ENCODE data around the gene ABCC4. TPM values are rescaled to one million over a fixed set of nuclear protein-coding genes. Genes with fewer than 3 reads are reported as not detected.

Gene ABCC4
- total RNA-seq, 4 donors from 2014 or later: 2.5 to 12.6 (median 6.0) TPM

DNA sequence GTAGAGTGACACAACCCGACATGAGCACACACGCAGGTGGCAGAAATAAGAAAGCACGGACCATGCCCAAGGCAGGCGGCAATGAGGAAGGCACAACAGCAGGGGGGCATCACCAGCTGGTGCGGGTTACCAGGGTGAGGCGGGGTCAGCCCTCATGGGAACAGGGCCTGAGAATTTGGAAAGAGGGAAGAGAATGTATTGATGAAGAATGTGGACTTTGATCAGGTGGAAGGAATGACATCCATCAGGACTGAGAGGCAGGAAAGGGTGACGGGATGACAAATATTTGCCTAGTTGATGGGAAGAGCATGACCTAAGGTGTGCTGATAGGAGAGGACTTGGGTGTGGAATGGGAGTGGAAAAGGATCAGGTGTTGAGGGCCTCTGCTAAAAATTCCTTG is 177.5 kb downstream of the ABCC4 start:
- peaks cover 3 to 34% (median 7%) of the 10 kb centered on the region in 3 donors for H3K4me1 ChIP-seq
- H3K4me3 ChIP-seq: no peak overlapping the region
- no peaks in the 10 kb centered on the region for H3K27me3 ChIP-seq
- TF ChIP-seq, protein P1, sequence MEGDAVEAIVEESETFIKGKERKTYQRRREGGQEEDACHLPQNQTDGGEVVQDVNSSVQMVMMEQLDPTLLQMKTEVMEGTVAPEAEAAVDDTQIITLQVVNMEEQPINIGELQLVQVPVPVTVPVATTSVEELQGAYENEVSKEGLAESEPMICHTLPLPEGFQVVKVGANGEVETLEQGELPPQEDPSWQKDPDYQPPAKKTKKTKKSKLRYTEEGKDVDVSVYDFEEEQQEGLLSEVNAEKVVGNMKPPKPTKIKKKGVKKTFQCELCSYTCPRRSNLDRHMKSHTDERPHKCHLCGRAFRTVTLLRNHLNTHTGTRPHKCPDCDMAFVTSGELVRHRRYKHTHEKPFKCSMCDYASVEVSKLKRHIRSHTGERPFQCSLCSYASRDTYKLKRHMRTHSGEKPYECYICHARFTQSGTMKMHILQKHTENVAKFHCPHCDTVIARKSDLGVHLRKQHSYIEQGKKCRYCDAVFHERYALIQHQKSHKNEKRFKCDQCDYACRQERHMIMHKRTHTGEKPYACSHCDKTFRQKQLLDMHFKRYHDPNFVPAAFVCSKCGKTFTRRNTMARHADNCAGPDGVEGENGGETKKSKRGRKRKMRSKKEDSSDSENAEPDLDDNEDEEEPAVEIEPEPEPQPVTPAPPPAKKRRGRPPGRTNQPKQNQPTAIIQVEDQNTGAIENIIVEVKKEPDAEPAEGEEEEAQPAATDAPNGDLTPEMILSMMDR (IDR thresholded peaks at IDR 0.05): no peak
- no peak for TF ChIP-seq POLR2A (IDR thresholded peaks at IDR 0.05)
- H3K27ac ChIP-seq: no peak overlapping the region
- WGBS, 2 donors: 79 to 87% methylated on average over 6 to 7 of the region's 7 CpGs
- no peaks in the 10 kb centered on the region for H3K9me3 ChIP-seq
- no peak for DNase-seq
- intact Hi-C loops (cut with DNase I): no loop called here
- no peaks in the 10 kb centered on the region for H3K36me3 ChIP-seq

DNA sequence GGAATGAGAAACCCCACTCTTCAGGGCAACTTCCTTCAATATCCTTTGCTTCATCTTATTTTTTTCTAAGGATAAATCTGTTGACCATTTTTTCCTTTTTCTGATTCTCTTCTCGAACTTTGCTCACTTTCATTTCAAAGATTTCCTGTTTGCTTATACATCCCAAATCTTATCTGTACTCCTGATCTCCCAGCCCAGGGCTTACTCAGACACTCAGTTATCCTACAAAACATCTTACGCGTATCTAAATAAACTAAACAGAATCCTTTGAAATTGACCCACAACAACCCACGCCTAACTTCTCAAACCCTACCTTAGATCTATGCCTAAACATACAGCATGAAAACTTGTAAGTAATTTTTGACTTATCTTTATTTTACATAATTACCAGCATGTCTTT is 179.2 kb downstream of the ABCC4 start:
- 83 to 90% methylated on average over 4 of the region's 4 CpGs for WGBS, 2 donors

DNA sequence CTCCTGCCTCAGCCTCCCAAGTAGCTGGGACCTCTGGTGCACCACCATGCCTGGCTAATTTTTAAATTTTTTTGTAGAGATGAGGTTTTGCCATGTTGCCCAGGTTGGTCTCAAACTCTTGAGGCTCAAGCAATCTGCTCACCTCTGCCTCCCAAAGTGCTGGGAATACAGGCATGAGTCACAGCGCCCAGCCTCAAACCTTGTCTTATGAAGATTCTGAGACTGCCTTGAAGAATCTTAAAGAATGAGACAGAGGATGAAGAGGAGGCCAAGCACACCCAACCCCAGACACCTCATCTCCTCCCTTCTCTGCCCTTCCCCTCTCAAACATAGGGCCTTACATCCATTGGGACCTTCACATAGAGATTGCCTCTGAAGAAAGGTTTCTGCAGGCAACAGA is 179.7 kb downstream of the ABCC4 start:
- Histone ChIP-seq H3K36me3 (no peaks in the 10 kb centered on the region), H3K9me3 (no peaks in the 10 kb centered on the region), H3K27ac (no peak overlapping the region), H3K4me1 (peaks cover 0 to 34% (median 3%) of the 10 kb centered on the region in 3 donors), H3K4me3 (no peak overlapping the region), H3K27me3 (no peaks in the 10 kb centered on the region)
- intact Hi-C loops (cut with DNase I): no loop called here
- DNase-seq: no peak
- 92% methylated on average over 1 of the region's 1 CpG; no CpG with 5 or more reads in 1 of the 2 donors for WGBS, 2 donors
- no peak for TF ChIP-seq POLR2A (IDR thresholded peaks at IDR 0.05)
- TF ChIP-seq, protein P1 (IDR thresholded peaks at IDR 0.05): no peak

More for the DNA sequence above, 179.2 kb downstream of the ABCC4 start:
- no peak for TF ChIP-seq POLR2A (IDR thresholded peaks at IDR 0.05)
- TF ChIP-seq, protein P1 (IDR thresholded peaks at IDR 0.05): no peak
- H3K27ac ChIP-seq: no peak overlapping the region
- no peaks in the 10 kb centered on the region for H3K9me3 ChIP-seq
- no peaks in the 10 kb centered on the region for H3K27me3 ChIP-seq
- no peak for DNase-seq
- no peaks in the 10 kb centered on the region for H3K36me3 ChIP-seq
- peaks cover 0 to 29% (median 0%) of the 10 kb centered on the region in 3 donors for H3K4me1 ChIP-seq
- intact Hi-C loops (cut with DNase I): no loop called here
- H3K4me3 ChIP-seq: no peak overlapping the region

DNA sequence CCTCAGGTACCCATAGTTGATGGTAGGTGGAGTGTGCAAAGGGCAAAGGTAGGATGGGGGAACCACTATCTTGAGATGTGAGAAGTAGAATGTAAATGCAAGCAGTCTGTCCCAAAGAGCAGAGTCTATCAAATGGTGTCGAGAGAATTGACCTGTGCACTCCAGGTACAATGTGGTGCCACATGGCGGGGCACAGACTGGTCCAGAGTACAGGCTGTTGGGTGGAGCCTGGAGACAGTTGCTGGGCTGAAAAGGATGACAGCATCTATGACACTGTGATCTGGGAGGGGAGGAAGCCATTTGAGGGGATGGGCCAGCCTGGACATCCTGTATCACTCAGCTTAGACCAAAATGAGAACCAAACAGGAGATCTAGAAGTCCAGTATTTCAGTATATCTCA is 180.6 kb downstream of the ABCC4 start:
- intact Hi-C loops (cut with DNase I): no loop called here
- WGBS, 2 donors: 85 to 100% methylated on average over 2 of the region's 2 CpGs
- DNase-seq: no peak
- no peaks in the 10 kb centered on the region for H3K36me3 ChIP-seq
- H3K4me1 ChIP-seq: peaks cover 7 to 35% (median 8%) of the 10 kb centered on the region in 3 donors
- H3K9me3 ChIP-seq: no peaks in the 10 kb centered on the region
- H3K4me3 ChIP-seq: no peak overlapping the region
- no peaks in the 10 kb centered on the region for H3K27me3 ChIP-seq
- H3K27ac ChIP-seq: no peak overlapping the region
- TF ChIP-seq, protein P1 (IDR thresholded peaks at IDR 0.05): no peak
- no peak for TF ChIP-seq POLR2A (IDR thresholded peaks at IDR 0.05)

DNA sequence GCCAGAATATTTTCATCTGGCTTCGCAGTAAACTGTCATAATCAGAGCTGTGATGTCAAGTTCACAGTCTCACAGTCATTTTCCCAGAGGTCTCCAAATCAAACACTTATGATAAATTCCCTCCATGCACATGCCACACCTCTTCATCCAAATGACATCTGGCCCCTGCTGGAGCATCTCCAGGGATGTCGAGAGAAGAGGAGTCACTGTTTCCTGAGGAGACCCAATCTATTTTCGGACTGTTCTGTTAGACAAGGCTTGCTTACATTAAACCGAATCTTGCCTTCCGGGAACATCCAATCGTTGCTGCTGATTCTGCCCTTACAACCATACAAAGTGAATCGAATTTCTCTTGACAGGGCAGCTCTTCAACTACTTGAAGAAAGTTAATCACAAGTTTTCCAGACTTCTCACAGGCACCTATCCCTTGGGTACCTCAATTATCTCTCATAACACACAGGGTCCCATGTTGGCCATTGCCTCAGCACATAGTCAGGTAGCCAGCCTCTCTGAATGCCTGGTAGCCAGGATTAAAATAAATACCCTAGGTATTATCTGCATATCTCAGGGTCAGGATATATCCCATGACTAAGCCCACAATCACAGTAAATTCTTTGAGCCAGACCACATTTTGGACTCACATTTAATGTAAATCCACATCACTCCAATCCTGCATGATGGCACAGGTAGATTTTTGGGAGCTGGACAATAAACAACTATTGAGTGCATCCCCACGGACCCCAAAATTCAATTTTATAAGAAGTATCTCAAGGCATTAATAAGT is 182.5 kb downstream of the ABCC4 start:
- intact Hi-C loops (cut with DNase I): no loop called here
- Histone ChIP-seq H3K36me3 (no peaks in the 10 kb centered on the region), H3K4me3 (no peak overlapping the region), H3K27me3 (no peaks in the 10 kb centered on the region), H3K9me3 (no peaks in the 10 kb centered on the region), H3K27ac (no peak overlapping the region), H3K4me1 (peaks cover 11 to 43% (median 12%) of the 10 kb centered on the region in 3 donors)
- TF ChIP-seq, protein P1 (IDR thresholded peaks at IDR 0.05): no peak
- TF ChIP-seq POLR2A (IDR thresholded peaks at IDR 0.05): no peak
- 87 to 90% methylated on average over 8 of the region's 8 CpGs for WGBS, 2 donors
- no peak for DNase-seq
